CD4-positive, alpha-beta T cell treated with Interleukin-17A for 1 hour (primary cell): ENCODE data around the gene CSTF1.

Experiments
- DNase-seq: peaks from one replicate; pipeline ENCODE4 v3.0.0-alpha.2; 2020

Gene CSTF1

GRCh38 chr20:56430957-56431356 lies 38.5 kb downstream of the CSTF1 start:
- no peak for DNase-seq

GRCh38 chr20:56431471-56431870 lies 39.0 kb downstream of the CSTF1 start:
- DNase-seq: no peak

DNA sequence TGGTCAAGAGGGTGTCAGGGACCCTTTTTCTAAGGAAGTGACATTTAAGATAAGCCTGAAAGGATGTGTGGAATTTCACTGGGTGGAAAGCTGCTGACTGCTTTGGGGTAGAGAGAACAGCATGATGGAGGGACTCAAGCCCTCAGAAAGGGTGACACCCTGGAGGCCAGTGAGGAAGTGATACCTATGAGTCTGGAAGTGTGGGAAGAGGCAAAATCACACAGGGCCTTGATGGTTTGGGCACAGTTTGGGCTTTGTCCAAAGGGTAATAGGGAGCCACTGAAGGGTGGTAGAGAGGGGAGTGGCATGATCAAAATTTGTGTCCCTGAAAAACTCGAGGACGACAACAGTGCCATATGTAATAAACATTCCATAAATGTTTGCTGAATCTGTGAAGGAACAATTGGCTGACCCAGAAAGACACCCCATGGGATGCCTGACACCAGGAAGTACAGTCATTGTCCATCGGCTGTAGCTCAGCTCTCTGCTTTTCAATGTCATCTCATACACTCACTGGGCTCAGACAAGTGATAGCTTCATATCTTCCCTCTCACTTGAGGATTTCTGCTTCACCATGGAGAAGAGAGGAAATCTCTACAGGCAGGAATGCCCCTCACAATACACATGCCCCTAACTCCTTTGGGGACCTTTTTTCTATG lies 40.9 kb downstream of the CSTF1 start:
- no peak for DNase-seq

- DNase-seq: peak; percentile 44
Observed at GRCh38 chr20:56433880-56434255, 41.4 kb downstream of the CSTF1 start.

DNA sequence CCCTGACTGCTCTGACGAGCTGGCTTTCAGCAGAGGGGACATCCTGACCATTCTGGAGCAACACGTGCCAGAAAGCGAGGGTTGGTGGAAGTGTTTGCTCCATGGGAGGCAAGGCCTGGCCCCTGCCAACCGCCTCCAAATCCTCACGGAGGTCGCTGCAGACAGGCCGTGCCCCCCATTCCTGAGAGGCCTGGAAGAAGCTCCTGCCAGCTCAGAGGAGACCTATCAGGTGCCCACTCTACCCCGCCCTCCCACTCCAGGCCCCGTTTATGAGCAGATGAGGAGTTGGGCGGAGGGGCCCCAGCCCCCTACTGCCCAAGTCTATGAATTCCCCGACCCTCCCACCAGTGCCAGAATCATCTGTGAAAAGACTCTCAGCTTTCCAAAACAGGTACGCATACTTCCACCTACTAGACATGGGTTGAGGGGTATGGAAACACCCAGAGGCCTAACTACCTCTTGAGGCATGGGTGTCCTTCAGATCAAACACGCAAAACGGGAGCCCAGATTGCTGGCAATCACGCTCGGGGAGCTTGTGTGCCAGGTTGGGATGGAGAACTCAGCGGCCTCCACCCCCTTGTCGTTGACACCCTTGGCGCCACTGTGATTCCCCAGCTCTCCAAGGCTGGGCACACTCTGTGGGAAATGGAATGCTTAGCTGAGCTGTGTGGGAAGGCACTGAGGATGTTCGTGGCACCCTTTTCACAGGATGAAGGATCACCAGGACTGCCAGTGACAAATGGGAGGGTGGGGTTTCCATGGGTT lies 44.9 kb downstream of the CSTF1 start:
- no peak for DNase-seq

- DNase-seq: no peak
Observed at GRCh38 chr20:56438284-56438683, 45.8 kb downstream of the CSTF1 start.

DNA sequence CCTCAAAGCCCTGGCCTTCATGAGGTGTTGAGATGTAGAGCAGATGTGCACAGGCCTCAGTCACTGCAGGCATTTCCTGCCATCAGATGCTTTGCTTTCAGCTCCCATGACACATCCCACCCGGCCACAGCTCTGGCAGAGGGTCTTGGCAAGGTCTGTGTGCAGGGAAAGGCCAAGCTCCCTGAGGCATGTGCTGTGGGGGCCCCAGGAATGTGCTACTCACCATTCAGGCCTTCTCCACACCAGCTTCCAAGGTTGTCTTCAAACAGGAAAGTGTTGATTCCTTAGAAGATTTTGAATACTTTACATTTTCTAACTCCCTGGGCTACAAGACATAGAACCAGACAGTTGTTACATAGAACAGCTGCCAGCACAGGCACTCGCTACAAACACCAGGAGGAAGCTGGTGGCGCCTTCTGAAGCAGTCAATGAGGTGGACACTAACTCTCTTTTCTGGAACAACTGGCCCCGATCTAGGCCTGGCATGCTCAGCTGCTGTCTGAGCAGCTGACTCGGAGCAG lies 47.4 kb downstream of the CSTF1 start:
- no peak for DNase-seq

DNA sequence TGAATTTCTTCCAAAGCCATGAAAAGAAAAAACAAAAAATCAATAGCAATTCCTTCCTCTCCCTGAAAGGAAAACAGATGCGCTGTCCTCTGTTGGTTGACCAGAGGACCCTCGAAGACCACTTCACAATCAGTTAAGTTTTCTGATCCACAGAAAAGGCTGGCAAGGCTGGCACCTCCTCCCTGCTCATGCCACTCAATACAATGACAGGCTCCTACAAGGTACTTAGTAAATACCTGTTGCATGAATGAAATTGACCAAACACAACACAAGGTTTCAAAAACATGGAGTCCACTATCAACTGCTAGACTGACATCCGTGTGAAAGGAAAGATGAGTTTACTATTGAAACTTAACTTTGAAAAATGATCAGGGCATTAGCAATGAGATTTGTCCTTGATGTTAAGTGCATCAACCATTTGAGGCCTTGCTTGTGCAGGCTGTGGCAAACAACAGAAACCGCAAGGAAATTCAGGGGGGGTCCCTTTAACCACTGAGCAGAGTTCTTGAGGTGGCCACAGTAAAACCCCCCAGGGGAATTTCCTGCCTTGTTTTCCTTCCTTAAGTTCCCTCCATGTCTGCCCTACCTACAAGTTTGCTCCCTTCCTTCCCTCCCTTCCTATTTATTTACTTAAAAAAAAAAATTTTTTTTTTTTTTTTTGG lies 48.0 kb downstream of the CSTF1 start:
- peak; percentile 77 for DNase-seq

DNA sequence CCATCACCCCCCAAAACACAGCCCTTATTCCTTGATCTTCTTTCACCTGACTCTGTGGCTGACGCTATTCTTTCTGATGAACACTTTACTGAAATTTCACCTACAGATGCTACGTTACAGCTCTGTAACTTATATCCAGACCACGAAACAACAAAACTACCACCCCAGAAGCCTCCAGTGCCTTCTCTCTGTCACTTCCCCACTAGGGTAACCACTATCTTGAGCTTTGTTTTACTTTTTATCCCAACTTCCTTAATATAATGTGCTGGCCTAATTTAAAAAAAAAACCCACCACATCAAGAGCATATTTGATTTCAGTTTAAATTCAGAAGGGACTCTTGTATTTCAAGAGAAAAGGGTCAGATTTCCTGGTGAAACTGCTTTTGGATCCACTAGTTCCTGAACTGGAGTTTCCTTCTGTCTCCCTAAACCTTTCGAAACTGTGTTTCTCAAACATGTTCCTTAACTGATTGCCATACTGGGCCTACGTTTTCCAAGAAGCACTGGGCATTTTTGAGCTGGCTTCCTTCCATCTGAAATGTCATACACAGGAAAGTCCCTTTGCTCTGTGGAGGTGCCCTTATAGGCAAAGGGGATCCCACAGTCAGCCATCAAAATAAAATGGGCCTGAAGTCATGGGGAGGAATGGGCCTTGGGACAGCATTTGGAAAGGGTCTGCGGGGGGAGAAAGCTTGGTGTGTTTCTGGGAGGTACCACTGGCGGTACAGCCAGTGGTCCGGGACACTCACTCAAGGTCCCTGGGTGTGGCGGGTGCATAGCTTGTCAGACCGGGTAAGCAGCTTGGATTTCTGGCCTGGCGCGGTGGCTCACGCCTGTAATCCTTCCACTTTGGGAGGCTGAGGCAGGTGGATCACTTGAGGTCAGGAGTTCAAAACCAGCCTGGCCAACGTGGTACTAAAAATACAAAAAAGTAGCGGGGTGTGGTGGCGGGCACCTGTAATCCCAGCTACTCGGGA lies 50.2 kb downstream of the CSTF1 start:
- no peak for DNase-seq

DNA sequence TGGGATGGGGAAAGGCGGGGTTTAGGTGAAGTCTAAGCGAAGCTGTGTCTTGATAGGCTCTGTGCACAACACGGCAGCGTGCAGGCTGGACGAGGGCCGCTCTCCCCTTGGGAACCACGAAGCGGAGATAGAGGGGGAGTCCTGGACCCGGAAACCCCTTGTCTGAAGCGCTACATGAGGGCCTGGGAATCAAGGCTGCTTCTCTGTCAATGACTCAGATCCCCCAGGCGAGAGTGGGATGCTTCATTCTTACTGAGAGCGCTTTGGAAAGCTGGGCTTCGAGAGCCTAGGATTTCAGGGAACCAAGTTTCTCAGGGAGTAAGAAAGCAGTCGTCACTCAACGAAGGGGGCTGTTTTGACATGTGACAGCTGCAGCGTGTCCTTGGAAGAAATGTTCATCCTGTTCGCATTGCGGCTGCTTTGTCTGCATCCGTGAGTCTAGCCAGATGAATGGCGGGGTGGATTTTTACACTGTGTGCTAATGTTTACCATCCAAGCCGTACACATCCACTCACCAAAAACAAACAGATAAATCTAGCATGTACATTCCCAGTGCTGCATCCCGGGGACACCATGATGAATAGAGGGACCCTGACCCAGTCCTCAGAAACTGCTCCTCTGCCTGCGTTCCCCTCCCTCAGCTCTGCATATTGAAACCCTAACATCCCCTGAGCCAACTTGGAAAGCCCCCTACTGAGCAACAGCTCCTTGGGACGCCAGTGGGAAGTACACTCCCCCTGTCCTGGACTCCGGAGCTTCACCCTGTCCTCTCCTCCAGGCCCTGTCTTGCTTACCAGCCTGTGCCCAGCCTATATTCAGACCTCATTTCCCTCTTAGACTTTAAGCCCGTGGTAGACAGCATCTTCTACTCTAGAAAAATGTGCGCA lies 51.5 kb downstream of the CSTF1 start:
- DNase-seq: no peak

- no peak for DNase-seq
Observed at GRCh38 chr20:56445130-56445529, 52.7 kb downstream of the CSTF1 start.

- DNase-seq: no peak
Observed at GRCh38 chr20:56445540-56445939, 53.1 kb downstream of the CSTF1 start.

- DNase-seq: no peak
Observed at GRCh38 chr20:56447227-56447626, 54.8 kb downstream of the CSTF1 start.

GRCh38 chr20:56449459-56449858 lies 57.0 kb downstream of the CSTF1 start:
- DNase-seq: no peak

- no peak for DNase-seq
Observed at GRCh38 chr20:56451056-56451765, 58.8 kb downstream of the CSTF1 start.

DNA sequence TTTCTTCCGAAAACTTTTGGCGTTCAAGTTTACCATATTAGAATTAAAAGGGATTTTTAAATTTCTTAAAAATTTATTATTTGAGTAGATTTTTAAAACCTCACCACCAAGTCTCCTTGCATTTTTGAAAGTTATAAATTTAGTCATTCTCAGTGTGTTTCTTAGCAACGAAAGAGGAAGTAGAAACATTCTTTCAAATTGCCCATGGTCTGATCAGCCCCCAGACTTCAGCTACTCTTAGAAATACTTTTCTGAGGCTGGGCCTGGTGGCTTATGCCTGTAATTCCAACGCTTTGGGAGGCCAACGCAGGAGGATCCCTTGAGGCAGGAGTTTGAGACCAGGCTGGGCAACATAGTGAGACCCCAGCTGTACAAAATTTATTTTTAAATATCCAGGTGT lies 60.9 kb downstream of the CSTF1 start:
- DNase-seq: no peak

GRCh38 chr20:56454754-56455153 lies 62.3 kb downstream of the CSTF1 start:
- no peak for DNase-seq
